H1 (cell line): ENCODE data around the gene EBF3. TPM values are rescaled to one million over a fixed set of nuclear protein-coding genes. Genes with fewer than 3 reads are reported as not detected.

Experiments used
- CTCF ChIA-PET: fragments of 300-600 bp; sonication (Branson Sonifier 250); formaldehyde crosslinking; loops from one replicate; lab custom pipeline; 2021; ENCODE audit not compliant: partially characterized antibody; lab: Charles Lee
- POLR2A ChIA-PET: fragments of 300-600 bp; sonication (Branson Sonifier 250); formaldehyde crosslinking; loops from one replicate; lab custom pipeline; 2021; ENCODE audit warnings: inconsistent platforms; ENCODE audit not compliant: partially characterized antibody; lab: Charles Lee
- DNase-seq, 2 experiments: peaks; one replicate each; pipeline versions ENCODE4 v3.0.0 to v3.0.0-alpha.2; 2010 to 2022; ENCODE audit warnings: low spot score in 2 of 2, low read depth in 1 of 2, mixed read lengths in 1 of 2
- FAIRE-seq: peaks from 2 replicates; lab custom pipeline; 2011; peaks lifted over from hg19 to GRCh38; lab: Jason Lieb, UNC
- H2AFZ ChIP-seq: 2 replicates; pipeline ENCODE4 v1.8.1; 2012; ENCODE audit warnings: low read length, inconsistent platforms
- H2AK5ac ChIP-seq: 2 replicates; pipeline ENCODE4 v1.6.1; 2013; ENCODE audit warnings: low read depth, low read length
- H2BK120ac ChIP-seq: replicated peaks from 2 replicates; pipeline ENCODE3; 2013; ENCODE audit warnings: low read depth, low read length, inconsistent platforms
- H2BK12ac ChIP-seq: 2 replicates; pipeline ENCODE4 v1.6.1; 2013; ENCODE audit warnings: low read depth, low read length
- H2BK15ac ChIP-seq: 2 replicates; pipeline ENCODE4 v1.6.1; 2013; ENCODE audit warnings: low read length
- H2BK20ac ChIP-seq: 2 replicates; pipeline ENCODE4 v1.6.1; 2013; ENCODE audit warnings: low read length
- H2BK5ac ChIP-seq: 2 replicates; pipeline ENCODE4 v1.6.1; 2013; ENCODE audit warnings: low read depth, low read length
- H3K14ac ChIP-seq: 2 replicates; pipeline ENCODE4 v1.6.1; 2013; ENCODE audit warnings: inconsistent platforms; ENCODE audit not compliant: insufficient read length
- H3K18ac ChIP-seq: 2 replicates; pipeline ENCODE4 v1.6.1; 2013; ENCODE audit warnings: low read length; ENCODE audit errors: extremely low read depth
- H3K23ac ChIP-seq: 2 replicates; pipeline ENCODE4 v1.6.1; 2013; ENCODE audit warnings: inconsistent platforms; ENCODE audit not compliant: insufficient read length
- H3K23me2 ChIP-seq: 2 replicates; pipeline ENCODE4 v1.6.1; 2013; ENCODE audit warnings: low read depth, low read length
- H3K27ac ChIP-seq: 2 replicates; pipeline ENCODE4 v1.6.1; 2011; ENCODE audit warnings: low read depth, low read length, inconsistent platforms
- H3K27me3 ChIP-seq, 4 experiments: replicated peaks in 1 of 4; 1 replicate in 1 of 4; 2 replicates in 3 of 4; pipeline versions ENCODE4 v1.6.1 to v1.8.1; 2011 to 2013; ENCODE audit warnings: low read length in 3 of 4, mild to moderate bottlenecking in 3 of 4, inconsistent platforms in 2 of 4, mixed read lengths in 2 of 4, moderate library complexity in 1 of 4; ENCODE audit not compliant: control insufficient read depth in 3 of 4, insufficient read depth in 3 of 4; ENCODE audit errors: extremely low read depth in 1 of 4
- H3K36me3 ChIP-seq, 4 experiments: 2 replicates each; pipeline versions ENCODE4 v1.6.1 to v1.8.1; 2011 to 2013; ENCODE audit warnings: mild to moderate bottlenecking in 4 of 4, low read length in 3 of 4, moderate library complexity in 2 of 4, control low read depth in 1 of 4, inconsistent platforms in 1 of 4; ENCODE audit not compliant: insufficient read depth in 4 of 4, control insufficient read depth in 2 of 4
- H3K4ac ChIP-seq: replicated peaks from 2 replicates; pipeline ENCODE3; 2013; ENCODE audit warnings: low read length, low read depth, mixed read lengths, inconsistent platforms; ENCODE audit not compliant: insufficient read length
- H3K4me1 ChIP-seq, 4 experiments: replicated peaks in 1 of 4; 1 replicate in 1 of 4; 2 replicates in 3 of 4; pipeline versions ENCODE4 v1.6.1 to v1.8.1; 2011 to 2013; ENCODE audit warnings: low read length in 3 of 4, inconsistent platforms in 2 of 4, mixed read lengths in 1 of 4; ENCODE audit not compliant: insufficient read depth in 4 of 4, control insufficient read depth in 3 of 4
- H3K4me2 ChIP-seq, 2 experiments: 2 replicates each; pipeline versions ENCODE4 v1.6.1 to v1.8.1; 2011 to 2013; ENCODE audit warnings: low read depth in 2 of 2, low read length in 2 of 2, control low read depth in 1 of 2, inconsistent platforms in 1 of 2, mild to moderate bottlenecking in 1 of 2; ENCODE audit not compliant: insufficient read depth in 1 of 2
- H3K4me3 ChIP-seq, 4 experiments: fragments of 200-600, 300-600 bp in 1 of 4; sonication (generic), shearing (Covaris generic), sonication (Bioruptor Twin) in 1 of 4; 2 replicates each; pipeline versions ENCODE4 v1.5.1 to v1.8.1; 2011 to 2016; ENCODE audit warnings: low read length in 4 of 4, low read depth in 3 of 4, control low read depth in 2 of 4, inconsistent platforms in 2 of 4, mild to moderate bottlenecking in 2 of 4, mixed read lengths in 1 of 4, moderate library complexity in 1 of 4; ENCODE audit not compliant: insufficient read depth in 2 of 4; ENCODE audit errors: extremely low read depth in 1 of 4
- H3K56ac ChIP-seq: replicated peaks from 2 replicates; pipeline ENCODE3; 2013; ENCODE audit warnings: low read depth, mild to moderate bottlenecking, mixed read lengths, low read length, inconsistent platforms; ENCODE audit not compliant: insufficient read length
- H3K79me1 ChIP-seq: 2 replicates; pipeline ENCODE4 v1.6.1; 2013; ENCODE audit warnings: low read depth, low read length, control low read depth
- H3K79me2 ChIP-seq, 2 experiments: 2 replicates each; pipeline versions ENCODE4 v1.6.1 to v1.8.1; 2012 to 2013; ENCODE audit warnings: low read length in 2 of 2, mild to moderate bottlenecking in 2 of 2, inconsistent platforms in 1 of 2; ENCODE audit not compliant: insufficient read depth in 2 of 2, control insufficient read depth in 1 of 2
- H3K9ac ChIP-seq, 4 experiments: replicated peaks in 1 of 4; 1 replicate in 1 of 4; 2 replicates in 3 of 4; pipeline versions ENCODE4 v1.6.1 to v1.8.1; 2011 to 2013; ENCODE audit warnings: low read depth in 3 of 4, low read length in 3 of 4, control low read depth in 2 of 4, mild to moderate bottlenecking in 2 of 4, moderate library complexity in 2 of 4, inconsistent platforms in 1 of 4; ENCODE audit errors: extremely low read depth in 1 of 4
- H3K9me3 ChIP-seq, 2 experiments: 2 replicates each; pipeline versions ENCODE4 v1.6.1 to v1.8.1; 2012 to 2013; ENCODE audit warnings: mild to moderate bottlenecking in 2 of 2, moderate library complexity in 2 of 2, control low read depth in 1 of 2, inconsistent platforms in 1 of 2, low read depth in 1 of 2, low read length in 1 of 2, mixed read lengths in 1 of 2; ENCODE audit not compliant: insufficient read depth in 2 of 2
- H4K20me1 ChIP-seq, 2 experiments: replicated peaks in 1 of 2; 2 replicates each; pipeline versions ENCODE3 to v1.8.1; 2011 to 2013; ENCODE audit warnings: inconsistent platforms in 2 of 2, low read length in 2 of 2, mild to moderate bottlenecking in 1 of 2; ENCODE audit not compliant: insufficient read depth in 2 of 2, control insufficient read depth in 1 of 2
- H4K5ac ChIP-seq: 2 replicates; pipeline ENCODE4 v1.6.1; 2013; ENCODE audit warnings: low read length, low read depth, mixed read lengths, inconsistent platforms; ENCODE audit not compliant: insufficient read length
- H4K8ac ChIP-seq: 2 replicates; pipeline ENCODE4 v1.8.0; 2013; ENCODE audit warnings: mild to moderate bottlenecking, moderate library complexity, low read length, inconsistent platforms; ENCODE audit not compliant: insufficient read depth; ENCODE audit errors: extremely low read depth
- H4K91ac ChIP-seq: replicated peaks from 2 replicates; pipeline ENCODE3; 2013; ENCODE audit warnings: low read length, mixed read lengths, inconsistent platforms; ENCODE audit not compliant: insufficient read length
- CBX5 ChIP-seq: fragments of 300-800, 300-1000 bp; sonication (generic); IDR thresholded peaks from 2 replicates; pipeline ENCODE4 v1.7.1; 2016; ENCODE audit warnings: antibody characterized with exemption, low read length, low read depth
- CHD2 ChIP-seq: IDR thresholded peaks from 2 replicates; pipeline ENCODE4 v1.6.1; 2012; ENCODE audit warnings: low read length, improper control_type of control experiment
- CTBP2 ChIP-seq: IDR thresholded peaks from 2 replicates; pipeline ENCODE4 v1.7.0; 2011; ENCODE audit warnings: borderline replicate concordance, mild to moderate bottlenecking, moderate library complexity, mixed read lengths, low read length; ENCODE audit not compliant: insufficient read depth, insufficient read length
- EZH2 ChIP-seq: fragments of 200-600 bp; sonication (generic); IDR thresholded peaks from 2 replicates; pipeline ENCODE4 v1.7.1; 2012; ENCODE audit warnings: low read depth, mild to moderate bottlenecking, moderate library complexity, low read length, inconsistent platforms; ENCODE audit not compliant: severe bottlenecking
- KDM4A ChIP-seq: IDR thresholded peaks from one replicate; pipeline ENCODE4 v1.7.1; 2012; ENCODE audit warnings: low read depth, mild to moderate bottlenecking, moderate library complexity, low read length, inconsistent platforms; ENCODE audit not compliant: severe bottlenecking
- MAFK ChIP-seq: IDR thresholded peaks from 2 replicates; pipeline ENCODE4 v1.6.1; 2012; ENCODE audit warnings: low read depth, mild to moderate bottlenecking, improper control_type of control experiment, low read length
- NANOG ChIP-seq: IDR thresholded peaks from 2 replicates; pipeline ENCODE4 v1.6.1; 2011; ENCODE audit warnings: low read length, low read depth, mild to moderate bottlenecking, inconsistent platforms; ENCODE audit not compliant: insufficient read depth, poor library complexity, severe bottlenecking
- SAP30 ChIP-seq: fragments of 300-600 bp; sonication (generic); IDR thresholded peaks from 2 replicates; pipeline ENCODE4 v1.7.1; 2012; ENCODE audit warnings: low read length, moderate library complexity, mild to moderate bottlenecking, inconsistent platforms; ENCODE audit not compliant: insufficient read depth, insufficient replicate concordance
- WGBS, 2 experiments: shearing (Covaris generic) in 1 of 2; methylation state at CpG; one replicate each; pipeline versions ENCODE4 v1.1.6 to v1.1.7; 2013 to 2015; ENCODE audit warnings: low lambda C conversion rate in 2 of 2, mixed read lengths in 2 of 2, inconsistent platforms in 1 of 2, low coverage in 1 of 2, missing lambda C conversion rate in 1 of 2; ENCODE audit not compliant: insufficient replicate concordance in 2 of 2, insufficient coverage in 1 of 2, insufficient read length in 1 of 2; ENCODE audit errors: extremely low coverage in 1 of 2, missing lambda C conversion rate in 1 of 2; 5-methylcytosine and 5-hydroxymethylcytosine counted together
- polyA plus RNA-seq, 7 experiments: library from polyadenylated mRNA; depleted of rRNA in 3 of 7; stranded (reverse) in 5 of 7; unstranded in 2 of 7; fragments of >200 nt in 5 of 7; fragments of 200-250 nt in 2 of 7; gene quantifications; 1 replicate in 5 of 7; 2 replicates in 1 of 7; 4 replicates in 1 of 7; pipeline versions ENCODE4 v1.2.1 to v1.2.3, GENCODE V29; 2011 to 2013; ENCODE audit warnings: missing spikeins in 2 of 7, mixed read lengths in 2 of 7
- total RNA-seq: library from RNA; stranded (reverse); fragmentation: NEBNext Ultra II Directional; extraction: Animal tissue kit (Norgen Biotek cat#: 25700); gene quantifications from 2 replicates; pipeline ENCODE4 v1.2.1, GENCODE V29; 2021
- TF ChIP-seq, protein P1 (sequence below), 3 experiments: IDR thresholded peaks; 1 replicate in 2 of 3; 2 replicates in 1 of 3; pipeline versions ENCODE4 v1.5.1 to v1.6.1; 2011; ENCODE audit warnings: low read length in 3 of 3, mild to moderate bottlenecking in 3 of 3, inconsistent platforms in 2 of 3, low read depth in 1 of 3, moderate library complexity in 1 of 3; ENCODE audit not compliant: insufficient read depth in 1 of 3; ENCODE audit errors: control extremely low read depth in 1 of 3

EBF3 gene
- total and polyA plus RNA-seq, 2 of the 8 experiments (the other 6 are each of a cell fraction or from before 2014, with no cell fraction given): 0.08 to 0.26 TPM

DNA sequence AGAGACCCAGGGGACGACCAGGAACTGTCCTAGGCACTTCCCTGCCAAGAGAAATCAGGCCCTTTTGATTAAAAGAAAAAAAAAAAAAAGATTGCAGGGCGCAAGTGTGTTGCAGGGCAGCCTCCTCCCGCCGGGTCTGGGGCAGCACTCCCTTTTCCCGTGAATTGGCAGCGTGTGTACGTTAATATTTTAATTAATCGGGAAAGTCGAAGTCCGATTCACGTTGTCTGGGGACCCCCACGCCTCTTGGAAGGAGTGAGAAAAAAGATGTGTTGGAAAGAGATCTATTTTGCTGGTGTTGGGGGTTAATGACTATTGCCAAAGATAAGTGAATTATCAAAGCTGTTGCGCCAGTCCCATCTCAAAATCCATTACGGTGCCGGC lies 1.3 kb upstream of the EBF3 start:
- Histone ChIP-seq H3K27ac (no peak overlapping the region), H2BK15ac (no peak overlapping the region), H4K20me1 (peaks cover 17 to 27% of the 10 kb centered on the region in 2 experiments), H3K36me3 (peaks cover 0 to 10% (median 0%) of the 10 kb centered on the region in 4 experiments; a peak in 1 of 8 replicates), H3K4me2 (peak overlapping the region; percentile 73 to 80), H3K79me2 (no peaks in the 10 kb centered on the region), H3K79me1 (no peaks in the 10 kb centered on the region), H3K56ac (no peak overlapping the region), H4K91ac (no peak overlapping the region), H3K4me1 (peaks cover 9 to 32% (median 21%) of the 10 kb centered on the region in 4 experiments), H2AK5ac (no peak overlapping the region), H3K23me2 (peaks cover 27% of the 10 kb centered on the region; the same call in 1 of the 2 replicates), H3K14ac (no peak overlapping the region), H3K4me3 (peak overlapping the region; percentile 12 to 58 (median 32); a peak in 6 of 8 replicates), H2BK5ac (no peak overlapping the region), H3K23ac (no peak overlapping the region), H3K9me3 (no peaks in the 10 kb centered on the region), H4K8ac (no peak overlapping the region), H2AFZ (no peak overlapping the region), H3K4ac (no peak overlapping the region), H3K27me3 (peaks cover 87 to 98% (median 94%) of the 10 kb centered on the region in 4 experiments), H2BK12ac (no peak overlapping the region), H3K18ac (no peak overlapping the region), H2BK120ac (no peak overlapping the region), H3K9ac (no peak overlapping the region), H4K5ac (no peak overlapping the region), H2BK20ac (no peak overlapping the region)
- POLR2A ChIA-PET: interaction anchor here (0.6 kb wide), 1 partner anchor 25 kb away, joined by 4 read pairs; no protein-coding TSS in a partner anchor
- no peak for DNase-seq
- CTCF ChIA-PET: interaction anchor here (0.9 to 1.1 kb wide), 3 partner anchors 11 to 87 kb away, joined by 3 to 4 read pairs (median 3); no protein-coding TSS in a partner anchor
- 6% methylated on average over 15 of the region's 15 CpGs; no CpG with 5 or more reads in 1 of the 2 experiments for WGBS, 2 experiments
- no peak for FAIRE-seq
- TF ChIP-seq MAFK (no peak), NANOG (no peak), SAP30 (no peak), KDM4A (no peak), CTBP2 (no peak), CHD2 (no peak), EZH2 (peak; percentile 83), CBX5 (no peak)
- TF ChIP-seq, protein P1, sequence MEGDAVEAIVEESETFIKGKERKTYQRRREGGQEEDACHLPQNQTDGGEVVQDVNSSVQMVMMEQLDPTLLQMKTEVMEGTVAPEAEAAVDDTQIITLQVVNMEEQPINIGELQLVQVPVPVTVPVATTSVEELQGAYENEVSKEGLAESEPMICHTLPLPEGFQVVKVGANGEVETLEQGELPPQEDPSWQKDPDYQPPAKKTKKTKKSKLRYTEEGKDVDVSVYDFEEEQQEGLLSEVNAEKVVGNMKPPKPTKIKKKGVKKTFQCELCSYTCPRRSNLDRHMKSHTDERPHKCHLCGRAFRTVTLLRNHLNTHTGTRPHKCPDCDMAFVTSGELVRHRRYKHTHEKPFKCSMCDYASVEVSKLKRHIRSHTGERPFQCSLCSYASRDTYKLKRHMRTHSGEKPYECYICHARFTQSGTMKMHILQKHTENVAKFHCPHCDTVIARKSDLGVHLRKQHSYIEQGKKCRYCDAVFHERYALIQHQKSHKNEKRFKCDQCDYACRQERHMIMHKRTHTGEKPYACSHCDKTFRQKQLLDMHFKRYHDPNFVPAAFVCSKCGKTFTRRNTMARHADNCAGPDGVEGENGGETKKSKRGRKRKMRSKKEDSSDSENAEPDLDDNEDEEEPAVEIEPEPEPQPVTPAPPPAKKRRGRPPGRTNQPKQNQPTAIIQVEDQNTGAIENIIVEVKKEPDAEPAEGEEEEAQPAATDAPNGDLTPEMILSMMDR (IDR thresholded peaks at IDR 0.05; ENCODE audit: control extremely low read depth in 1 of 3, insufficient read depth in 1 of 3, low read depth in 1 of 3, low read length in 3 of 3): no peak
